B cell (primary cell): ENCODE data around the gene GRIK5. TPM values are rescaled to one million over a fixed set of nuclear protein-coding genes. Genes with fewer than 3 reads are reported as not detected.

Source experiments
- ATAC-seq: fragments of 200-7000 bp; cut with Tn5 transposase; one replicate; pipeline ENCODE4 v1.10.0; 2021; ENCODE audit warnings: low read depth, mild to moderate bottlenecking, moderate number of reproducible peaks, moderate library complexity
- CTCF ChIA-PET: fragments of 350-600 bp; sonication (Branson Sonifier 250); formaldehyde crosslinking; loops from one replicate; lab custom pipeline; 2021; ENCODE audit warnings: antibody characterized with exemption, inconsistent platforms; lab: Charles Lee
- POLR2A ChIA-PET: fragments of 350-600 bp; sonication (Branson Sonifier 250); formaldehyde crosslinking; loops from one replicate; lab custom pipeline; 2021; ENCODE audit warnings: antibody characterized with exemption; lab: Charles Lee
- DNase-seq: peaks from one replicate; pipeline ENCODE4 v3.0.0; 2013
- H2AFZ ChIP-seq: 2 replicates; pipeline ENCODE4 v1.6.1; 2012; ENCODE audit warnings: mild to moderate bottlenecking, low read depth, low read length; ENCODE audit not compliant: insufficient read depth, poor library complexity, severe bottlenecking
- H3K27ac ChIP-seq, 2 donors: 1 replicate in 1 of 2; 2 replicates in 1 of 2; pipeline ENCODE4 v1.5.1; 2012 to 2013; ENCODE audit warnings: low read length in 2 of 2, mild to moderate bottlenecking in 2 of 2, moderate library complexity in 1 of 2
- H3K27me3 ChIP-seq, 4 experiments: fragments of 200-600 bp in 1 of 4; sonication (generic) in 1 of 4; replicated peaks in 1 of 4; 1 replicate in 2 of 4; 2 replicates in 2 of 4; pipeline versions ENCODE4 v1.6.1 to v1.7.0; 2013 to 2016; ENCODE audit warnings: low read length in 3 of 4, mild to moderate bottlenecking in 2 of 4, mixed read lengths in 1 of 4, moderate library complexity in 1 of 4; ENCODE audit not compliant: insufficient read depth in 4 of 4, control insufficient read depth in 3 of 4; ENCODE audit errors: control extremely low read depth in 1 of 4
- H3K36me3 ChIP-seq, 2 experiments: replicated peaks in 1 of 2; 1 replicate in 1 of 2; 2 replicates in 1 of 2; pipeline versions ENCODE4 v1.6.1 to v1.7.1; 2013; ENCODE audit warnings: low read length in 1 of 2; ENCODE audit not compliant: insufficient read depth in 2 of 2, control insufficient read depth in 1 of 2; ENCODE audit errors: control extremely low read depth in 1 of 2, extremely low read depth in 1 of 2
- H3K4me1 ChIP-seq, 2 donors: fragments of 200-600 bp in 1 of 2; sonication (generic) in 1 of 2; 1 replicate in 1 of 2; 2 replicates in 1 of 2; pipeline versions ENCODE4 v1.5.1 to v1.6.1; 2013 to 2017; ENCODE audit warnings: low read length in 2 of 2; ENCODE audit not compliant: control insufficient read depth in 2 of 2, insufficient read depth in 2 of 2
- H3K4me2 ChIP-seq: replicated peaks from 2 replicates; pipeline ENCODE3; 2012; ENCODE audit warnings: mild to moderate bottlenecking, low read depth, low read length; ENCODE audit not compliant: poor library complexity, severe bottlenecking
- H3K4me3 ChIP-seq, 5 experiments: fragments of 200-600 bp in 1 of 5; sonication (generic) in 1 of 5; 1 replicate in 3 of 5; 2 replicates in 2 of 5; pipeline versions ENCODE4 v1.5.1 to v1.7.0; 2011 to 2016; ENCODE audit warnings: low read length in 4 of 5, mild to moderate bottlenecking in 4 of 5, low read depth in 2 of 5, control low read depth in 1 of 5, moderate library complexity in 1 of 5; ENCODE audit not compliant: insufficient read depth in 1 of 5; ENCODE audit errors: control extremely low read depth in 1 of 5, extremely low read depth in 1 of 5
- H3K79me2 ChIP-seq: fragments of 200-600 bp; sonication (generic); one replicate; pipeline ENCODE4 v1.6.0; 2016; ENCODE audit warnings: low read length; ENCODE audit not compliant: control insufficient read depth, insufficient read depth
- H3K9ac ChIP-seq: fragments of 200-600 bp; sonication (generic); 2 replicates; pipeline ENCODE4 v1.6.1; 2017; ENCODE audit warnings: mild to moderate bottlenecking, low read length, moderate library complexity
- H3K9me3 ChIP-seq, 3 donors: one replicate each; pipeline versions ENCODE4 v1.6.1 to v1.7.1; 2013; ENCODE audit warnings: low read length in 2 of 3; ENCODE audit not compliant: control insufficient read depth in 2 of 3, insufficient read depth in 1 of 3; ENCODE audit errors: control extremely low read depth in 1 of 3
- H4K20me1 ChIP-seq: 2 replicates; pipeline ENCODE4 v1.6.0; 2012; ENCODE audit warnings: mild to moderate bottlenecking, low read length; ENCODE audit not compliant: insufficient read depth, control insufficient read depth, poor library complexity, severe bottlenecking
- H3K27ac Mint-ChIP-seq: one replicate; pipeline ENCODE4 v1.8.0; 2021; ENCODE audit warnings: mixed read lengths
- H3K27me3 Mint-ChIP-seq: one replicate; pipeline ENCODE4 v1.8.0; 2021; ENCODE audit warnings: mixed read lengths
- H3K4me1 Mint-ChIP-seq: one replicate; pipeline ENCODE4 v1.8.0; 2021; ENCODE audit warnings: mixed read lengths
- H3K4me3 Mint-ChIP-seq: one replicate; pipeline ENCODE4 v1.8.0; 2021; ENCODE audit warnings: mixed read lengths
- H3K9me3 Mint-ChIP-seq: one replicate; pipeline ENCODE4 v1.8.0; 2022; ENCODE audit warnings: mixed read lengths; ENCODE audit not compliant: insufficient read depth
- EZH2 ChIP-seq: IDR thresholded peaks from 2 replicates; pipeline ENCODE4 v1.6.1; 2012; ENCODE audit warnings: borderline replicate concordance, low read depth, mild to moderate bottlenecking, moderate library complexity, low read length; ENCODE audit not compliant: insufficient read depth, poor library complexity, severe bottlenecking
- WGBS: methylation state at CpG from one replicate; pipeline ENCODE4 v1.1.5; 2013; ENCODE audit warnings: missing lambda C conversion rate; ENCODE audit not compliant: insufficient coverage; 5-methylcytosine and 5-hydroxymethylcytosine counted together
- intact Hi-C: fragments of 100-400 bp; cut with micrococcal nuclease; formaldehyde crosslinking; loops from one replicate; pipeline ENCODE4 v1.10.0; 2022
- polyA plus RNA-seq: library from polyadenylated mRNA; depleted of rRNA; stranded (reverse); fragments of >200 nt; gene quantifications from 2 replicates; pipeline ENCODE4 v1.2.3, GENCODE V29; 2012
- total RNA-seq, 2 donors: library from RNA; stranded (reverse); fragments of 120-200 nt in 1 of 2; gene quantifications; 1 replicate in 1 of 2; 2 replicates in 1 of 2; pipeline versions ENCODE4 v1.2.3 to v1.2.4, GENCODE V29; 2013 to 2022
- TF ChIP-seq, protein P1 (sequence below): fragments of 200-600 bp; IDR thresholded peaks from one replicate; pipeline ENCODE4 v1.8.0; 2022; ENCODE audit warnings: antibody characterized with exemption, mild to moderate bottlenecking

Gene GRIK5
- total and polyA plus RNA-seq, 2 donors (not counting 1 experiment from before 2014, with no cell fraction given) = 0.09 to 0.27 TPM

DNA sequence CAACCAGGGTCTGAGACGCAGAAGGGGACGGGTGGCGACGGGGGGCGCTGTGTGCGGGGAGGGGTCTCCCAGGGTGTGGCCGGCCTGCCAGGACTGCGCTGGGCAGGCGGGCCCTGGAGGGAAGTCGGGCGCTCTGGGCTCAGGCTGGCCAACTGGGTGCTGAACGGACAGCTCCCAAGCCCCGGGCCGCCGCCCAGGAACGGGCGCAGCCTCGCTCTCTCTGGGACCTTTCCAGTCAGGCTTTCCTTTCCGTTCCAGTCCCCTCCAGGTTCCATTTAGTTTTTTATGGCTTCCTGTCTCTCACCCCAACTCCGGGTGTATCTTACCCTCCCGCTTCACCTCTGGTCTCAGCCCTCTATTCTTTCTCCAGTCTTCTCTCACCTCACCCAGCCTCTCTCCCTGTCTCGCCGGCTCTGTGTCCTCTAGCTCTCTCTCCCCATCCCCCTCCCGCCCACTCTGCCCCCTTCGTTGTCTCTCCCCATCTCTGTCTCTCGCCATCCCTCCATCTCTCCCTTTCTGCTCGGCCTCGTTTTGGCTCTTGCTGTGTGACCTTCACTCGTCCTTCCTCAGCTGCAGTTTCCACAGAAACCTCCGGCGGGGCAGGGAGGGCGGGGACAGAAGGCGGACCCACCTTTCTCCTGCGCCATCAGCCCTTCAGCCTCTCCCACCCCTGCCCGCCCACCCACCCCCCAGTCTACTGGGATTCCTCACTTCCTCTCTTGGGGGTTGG, 72.7 kb downstream of the GRIK5 start:
- Mint-ChIP-seq H3K27me3 (peaks cover 73% of the 10 kb centered on the region), H3K9me3 (no peaks in the 10 kb centered on the region), H3K27ac (no peak overlapping the region), H3K4me3 (peak overlapping the region; percentile 60), H3K4me1 (peaks cover 44% of the 10 kb centered on the region)
- H2AFZ ChIP-seq = no peak overlapping the region
- peaks cover 0 to 16% (median 0%) of the 10 kb centered on the region in 3 donors for H3K9me3 ChIP-seq
- TF ChIP-seq EZH2 = no peak
- TF ChIP-seq, protein P1, sequence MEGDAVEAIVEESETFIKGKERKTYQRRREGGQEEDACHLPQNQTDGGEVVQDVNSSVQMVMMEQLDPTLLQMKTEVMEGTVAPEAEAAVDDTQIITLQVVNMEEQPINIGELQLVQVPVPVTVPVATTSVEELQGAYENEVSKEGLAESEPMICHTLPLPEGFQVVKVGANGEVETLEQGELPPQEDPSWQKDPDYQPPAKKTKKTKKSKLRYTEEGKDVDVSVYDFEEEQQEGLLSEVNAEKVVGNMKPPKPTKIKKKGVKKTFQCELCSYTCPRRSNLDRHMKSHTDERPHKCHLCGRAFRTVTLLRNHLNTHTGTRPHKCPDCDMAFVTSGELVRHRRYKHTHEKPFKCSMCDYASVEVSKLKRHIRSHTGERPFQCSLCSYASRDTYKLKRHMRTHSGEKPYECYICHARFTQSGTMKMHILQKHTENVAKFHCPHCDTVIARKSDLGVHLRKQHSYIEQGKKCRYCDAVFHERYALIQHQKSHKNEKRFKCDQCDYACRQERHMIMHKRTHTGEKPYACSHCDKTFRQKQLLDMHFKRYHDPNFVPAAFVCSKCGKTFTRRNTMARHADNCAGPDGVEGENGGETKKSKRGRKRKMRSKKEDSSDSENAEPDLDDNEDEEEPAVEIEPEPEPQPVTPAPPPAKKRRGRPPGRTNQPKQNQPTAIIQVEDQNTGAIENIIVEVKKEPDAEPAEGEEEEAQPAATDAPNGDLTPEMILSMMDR = no peak
- no peaks in the 10 kb centered on the region for H3K79me2 ChIP-seq
- H3K36me3 ChIP-seq = no peaks in the 10 kb centered on the region
- peaks cover 0 to 76% (median 37%) of the 10 kb centered on the region in 4 experiments for H3K27me3 ChIP-seq
- 3% methylated on average over 29 of the region's 35 CpGs for WGBS
- no peak overlapping the region for H3K9ac ChIP-seq
- ChIA-PET POLR2A (interaction anchor here (0.6 to 0.8 kb wide), 3 partner anchors 38 to 220 kb away, joined by 4 to 5 read pairs (median 4); partner anchors contain the start of gene RABAC1), CTCF (no interaction called here)
- no peaks in the 10 kb centered on the region for H4K20me1 ChIP-seq
- ATAC-seq (no peak), DNase-seq (peak; percentile 59)
- H3K4me3 ChIP-seq = no peak overlapping the region
- no peak overlapping the region for H3K27ac ChIP-seq
- intact Hi-C loops = no loop called here
- peak overlapping the region; percentile 66 for H3K4me2 ChIP-seq
- H3K4me1 ChIP-seq = peaks cover 29 to 33% of the 10 kb centered on the region in 2 donors
